WTC11 (cell line): Measurements from ENCODE around the gene SLC25A39. TPM values are rescaled to one million over a fixed set of nuclear protein-coding genes. Genes with fewer than 3 reads are reported as not detected.

Experiments used
- ATAC-seq: fragments of 200-7000 bp; cut with Tn5 transposase; 2 replicates; pipeline ENCODE4 v1.10.0; 2021; ENCODE audit warnings: mild to moderate bottlenecking, moderate library complexity
- CTCF ChIA-PET: fragments of 300-600 bp; sonication (Branson Sonifier 250); formaldehyde crosslinking; loops from one replicate; lab custom pipeline; 2021; ENCODE audit warnings: antibody characterized with exemption; lab: Charles Lee
- POLR2A ChIA-PET: fragments of 350-600 bp; sonication (Branson Sonifier 250); formaldehyde crosslinking; loops from one replicate; lab custom pipeline; 2021; ENCODE audit warnings: antibody characterized with exemption; lab: Charles Lee
- DNase-seq: peaks from one replicate; pipeline ENCODE4 v3.0.0; 2021; ENCODE audit warnings: low spot score
- H3K27ac Mint-ChIP-seq: 2 replicates; pipeline ENCODE4 v1.8.0; 2021; ENCODE audit warnings: mixed read lengths
- H3K27me3 Mint-ChIP-seq: 2 replicates; pipeline ENCODE4 v1.8.0; 2021; ENCODE audit warnings: low read depth, mild to moderate bottlenecking, moderate library complexity, mixed read lengths
- H3K36me3 Mint-ChIP-seq: 2 replicates; pipeline ENCODE4 v1.8.0; 2021; ENCODE audit warnings: mixed read lengths
- H3K4me1 Mint-ChIP-seq: 2 replicates; pipeline ENCODE4 v1.8.0; 2022; ENCODE audit warnings: mixed read lengths
- H3K4me3 Mint-ChIP-seq: 2 replicates; pipeline ENCODE4 v1.8.0; 2021; ENCODE audit warnings: mild to moderate bottlenecking, moderate library complexity, mixed read lengths
- H3K9me3 Mint-ChIP-seq: 2 replicates; pipeline ENCODE4 v1.8.0; 2021; ENCODE audit warnings: mixed read lengths
- ATF1 ChIP-seq: sonication (generic); formaldehyde crosslinking; IDR thresholded peaks from 2 replicates; pipeline ENCODE4 v1.8.1; 2023; ENCODE audit warnings: mild to moderate bottlenecking, moderate library complexity, missing genetic modification reagents
- FOXJ3 ChIP-seq: sonication (generic); formaldehyde crosslinking; IDR thresholded peaks from 2 replicates; pipeline ENCODE4 v1.9.0; 2021; ENCODE audit warnings: missing genetic modification reagents, mild to moderate bottlenecking, borderline replicate concordance
- GABPB1 ChIP-seq: sonication (generic); formaldehyde crosslinking; IDR thresholded peaks from 2 replicates; pipeline ENCODE4 v1.8.1; 2023; ENCODE audit warnings: mild to moderate bottlenecking, missing genetic modification reagents
- GRHL2 ChIP-seq: fragments of 250-450 bp; sonication (Bioruptor Pico); IDR thresholded peaks from 2 replicates; pipeline ENCODE4 v1.8.0; 2022; ENCODE audit warnings: mild to moderate bottlenecking, moderate library complexity; ENCODE audit not compliant: insufficient replicate concordance, severe bottlenecking
- IRF2 ChIP-seq: sonication (generic); formaldehyde crosslinking; IDR thresholded peaks from 2 replicates; pipeline ENCODE4 v1.8.0; 2022; ENCODE audit warnings: low read depth, missing genetic modification reagents, borderline replicate concordance
- JUN ChIP-seq: sonication (generic); formaldehyde crosslinking; IDR thresholded peaks from 2 replicates; pipeline ENCODE4 v1.8.0; 2023; ENCODE audit warnings: mild to moderate bottlenecking, missing genetic modification reagents
- NR2C2 ChIP-seq: sonication (generic); formaldehyde crosslinking; IDR thresholded peaks from 2 replicates; pipeline ENCODE4 v1.8.0; 2022; ENCODE audit warnings: mild to moderate bottlenecking, missing genetic modification reagents
- RORB ChIP-seq: fragments of 250-450 bp; sonication (Bioruptor Pico); IDR thresholded peaks from 2 replicates; pipeline ENCODE4 v1.9.0; 2021; ENCODE audit warnings: mild to moderate bottlenecking
- TEAD1 ChIP-seq: sonication (generic); formaldehyde crosslinking; IDR thresholded peaks from 2 replicates; pipeline ENCODE4 v1.8.0; 2022; ENCODE audit warnings: mild to moderate bottlenecking, missing genetic modification reagents
- ZNF138 ChIP-seq: sonication (generic); formaldehyde crosslinking; conservative IDR thresholded peaks from 2 replicates; pipeline ENCODE4 v1.8.1; 2022; ENCODE audit warnings: mild to moderate bottlenecking, moderate library complexity, missing genetic modification reagents
- ZNF219 ChIP-seq: sonication (generic); formaldehyde crosslinking; IDR thresholded peaks from 2 replicates; pipeline ENCODE4 v1.8.0; 2023; ENCODE audit warnings: missing genetic modification reagents, mild to moderate bottlenecking, borderline replicate concordance
- ZNF423 ChIP-seq: fragments of 250-450 bp; sonication (Bioruptor Pico); IDR thresholded peaks from 2 replicates; pipeline ENCODE4 v2.1.2; 2022; ENCODE audit warnings: mild to moderate bottlenecking, moderate library complexity
- total RNA-seq: library from RNA; stranded (reverse); gene quantifications from 3 replicates; pipeline ENCODE4 v1.2.3, GENCODE V29; 2021
- TF ChIP-seq, protein P1 (sequence below): sonication (generic); formaldehyde crosslinking; IDR thresholded peaks from 2 replicates; pipeline ENCODE4 v1.8.0; 2023; ENCODE audit warnings: missing genetic modification reagents
- TF ChIP-seq, protein P2 (sequence below): sonication (generic); formaldehyde crosslinking; IDR thresholded peaks from 2 replicates; pipeline ENCODE4 v1.8.1; 2023; ENCODE audit warnings: mild to moderate bottlenecking, missing genetic modification reagents
- TF ChIP-seq, protein P3 (sequence below): sonication (generic); formaldehyde crosslinking; IDR thresholded peaks from 2 replicates; pipeline ENCODE4 v1.8.0; 2022; ENCODE audit warnings: mild to moderate bottlenecking, missing genetic modification reagents
- TF ChIP-seq, protein P4 (sequence below): sonication (generic); formaldehyde crosslinking; IDR thresholded peaks from 2 replicates; pipeline ENCODE4 v1.8.1; 2022; ENCODE audit warnings: missing genetic modification reagents, borderline replicate concordance
- TF ChIP-seq, protein P5 (sequence below): sonication (generic); formaldehyde crosslinking; IDR thresholded peaks from 2 replicates; pipeline ENCODE4 v1.8.1; 2022; ENCODE audit warnings: mild to moderate bottlenecking, moderate library complexity, missing genetic modification reagents
- TF ChIP-seq, protein P6 (sequence below): sonication (generic); formaldehyde crosslinking; IDR thresholded peaks from 2 replicates; pipeline ENCODE4 v1.8.0; 2023; ENCODE audit warnings: mild to moderate bottlenecking, missing genetic modification reagents
- TF ChIP-seq, protein P7 (sequence below): fragments of 250-450 bp; sonication (Bioruptor Pico); IDR thresholded peaks from 2 replicates; pipeline ENCODE4 v1.9.0; 2021; ENCODE audit warnings: mild to moderate bottlenecking, borderline replicate concordance

The SLC25A39 gene
- total RNA-seq, 1 experiment from 2014 or later, result 271 TPM

DNA sequence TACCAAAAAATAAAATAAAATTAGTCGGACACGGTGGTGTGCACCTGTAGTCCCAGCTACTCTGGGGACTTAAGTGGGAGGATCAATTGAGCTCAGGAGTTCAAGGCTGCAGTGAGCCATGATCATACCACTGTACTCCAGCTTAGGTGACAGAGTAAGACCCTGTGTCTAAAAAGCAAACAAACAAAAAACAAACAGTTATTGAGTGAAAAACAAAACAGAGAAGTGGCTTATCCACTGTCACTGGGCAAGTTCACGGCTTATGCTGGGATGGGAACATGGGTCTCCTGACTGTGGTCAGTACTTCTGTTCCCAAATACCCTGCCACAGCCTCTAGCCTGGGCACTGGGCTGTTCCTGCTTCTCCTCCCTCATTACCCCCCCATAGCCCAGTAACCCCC, 10.9 kb upstream of the SLC25A39 start:
- no peaks in the 10 kb centered on the region for H3K36me3 Mint-ChIP-seq
- H3K4me1 Mint-ChIP-seq, result peaks cover 12% of the 10 kb centered on the region; the same call in 1 of the 2 replicates
- CTCF ChIA-PET, result interaction anchor here (0.9 to 7.4 kb wide), 5 partner anchors 9 to 133 kb away, joined by 3 to 78 read pairs (median 8); partner anchors contain the start of gene GRN
- no peak for TF ChIP-seq NR2C2
- TF ChIP-seq ZNF138 (CRISPR knock-in tag), result no peak
- no peak for TF ChIP-seq RORB (CRISPR knock-in tag)
- no peak for TF ChIP-seq IRF2 (CRISPR knock-in tag)
- TF ChIP-seq, protein P1, sequence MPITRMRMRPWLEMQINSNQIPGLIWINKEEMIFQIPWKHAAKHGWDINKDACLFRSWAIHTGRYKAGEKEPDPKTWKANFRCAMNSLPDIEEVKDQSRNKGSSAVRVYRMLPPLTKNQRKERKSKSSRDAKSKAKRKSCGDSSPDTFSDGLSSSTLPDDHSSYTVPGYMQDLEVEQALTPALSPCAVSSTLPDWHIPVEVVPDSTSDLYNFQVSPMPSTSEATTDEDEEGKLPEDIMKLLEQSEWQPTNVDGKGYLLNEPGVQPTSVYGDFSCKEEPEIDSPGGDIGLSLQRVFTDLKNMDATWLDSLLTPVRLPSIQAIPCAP (CRISPR knock-in tag), result no peak
- TF ChIP-seq, protein P2, sequence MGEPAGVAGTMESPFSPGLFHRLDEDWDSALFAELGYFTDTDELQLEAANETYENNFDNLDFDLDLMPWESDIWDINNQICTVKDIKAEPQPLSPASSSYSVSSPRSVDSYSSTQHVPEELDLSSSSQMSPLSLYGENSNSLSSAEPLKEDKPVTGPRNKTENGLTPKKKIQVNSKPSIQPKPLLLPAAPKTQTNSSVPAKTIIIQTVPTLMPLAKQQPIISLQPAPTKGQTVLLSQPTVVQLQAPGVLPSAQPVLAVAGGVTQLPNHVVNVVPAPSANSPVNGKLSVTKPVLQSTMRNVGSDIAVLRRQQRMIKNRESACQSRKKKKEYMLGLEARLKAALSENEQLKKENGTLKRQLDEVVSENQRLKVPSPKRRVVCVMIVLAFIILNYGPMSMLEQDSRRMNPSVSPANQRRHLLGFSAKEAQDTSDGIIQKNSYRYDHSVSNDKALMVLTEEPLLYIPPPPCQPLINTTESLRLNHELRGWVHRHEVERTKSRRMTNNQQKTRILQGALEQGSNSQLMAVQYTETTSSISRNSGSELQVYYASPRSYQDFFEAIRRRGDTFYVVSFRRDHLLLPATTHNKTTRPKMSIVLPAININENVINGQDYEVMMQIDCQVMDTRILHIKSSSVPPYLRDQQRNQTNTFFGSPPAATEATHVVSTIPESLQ (CRISPR knock-in tag), result no peak
- no peak for TF ChIP-seq FOXJ3 (CRISPR knock-in tag)
- TF ChIP-seq ZNF219, result no peak
- TF ChIP-seq, protein P3, sequence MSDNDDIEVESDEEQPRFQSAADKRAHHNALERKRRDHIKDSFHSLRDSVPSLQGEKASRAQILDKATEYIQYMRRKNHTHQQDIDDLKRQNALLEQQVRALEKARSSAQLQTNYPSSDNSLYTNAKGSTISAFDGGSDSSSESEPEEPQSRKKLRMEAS, result no peak
- TF ChIP-seq, protein P4, sequence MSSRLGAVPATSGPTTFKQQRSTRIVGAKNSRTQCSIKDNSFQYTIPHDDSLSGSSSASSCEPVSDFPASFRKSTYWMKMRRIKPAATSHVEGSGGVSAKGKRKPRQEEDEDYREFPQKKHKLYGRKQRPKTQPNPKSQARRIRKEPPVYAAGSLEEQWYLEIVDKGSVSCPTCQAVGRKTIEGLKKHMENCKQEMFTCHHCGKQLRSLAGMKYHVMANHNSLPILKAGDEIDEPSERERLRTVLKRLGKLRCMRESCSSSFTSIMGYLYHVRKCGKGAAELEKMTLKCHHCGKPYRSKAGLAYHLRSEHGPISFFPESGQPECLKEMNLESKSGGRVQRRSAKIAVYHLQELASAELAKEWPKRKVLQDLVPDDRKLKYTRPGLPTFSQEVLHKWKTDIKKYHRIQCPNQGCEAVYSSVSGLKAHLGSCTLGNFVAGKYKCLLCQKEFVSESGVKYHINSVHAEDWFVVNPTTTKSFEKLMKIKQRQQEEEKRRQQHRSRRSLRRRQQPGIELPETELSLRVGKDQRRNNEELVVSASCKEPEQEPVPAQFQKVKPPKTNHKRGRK (CRISPR knock-in tag), result no peak
- TF ChIP-seq, protein P5, sequence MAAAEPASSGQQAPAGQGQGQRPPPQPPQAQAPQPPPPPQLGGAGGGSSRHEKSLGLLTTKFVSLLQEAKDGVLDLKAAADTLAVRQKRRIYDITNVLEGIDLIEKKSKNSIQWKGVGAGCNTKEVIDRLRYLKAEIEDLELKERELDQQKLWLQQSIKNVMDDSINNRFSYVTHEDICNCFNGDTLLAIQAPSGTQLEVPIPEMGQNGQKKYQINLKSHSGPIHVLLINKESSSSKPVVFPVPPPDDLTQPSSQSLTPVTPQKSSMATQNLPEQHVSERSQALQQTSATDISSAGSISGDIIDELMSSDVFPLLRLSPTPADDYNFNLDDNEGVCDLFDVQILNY (CRISPR knock-in tag), result no peak
- TF ChIP-seq, protein P6, sequence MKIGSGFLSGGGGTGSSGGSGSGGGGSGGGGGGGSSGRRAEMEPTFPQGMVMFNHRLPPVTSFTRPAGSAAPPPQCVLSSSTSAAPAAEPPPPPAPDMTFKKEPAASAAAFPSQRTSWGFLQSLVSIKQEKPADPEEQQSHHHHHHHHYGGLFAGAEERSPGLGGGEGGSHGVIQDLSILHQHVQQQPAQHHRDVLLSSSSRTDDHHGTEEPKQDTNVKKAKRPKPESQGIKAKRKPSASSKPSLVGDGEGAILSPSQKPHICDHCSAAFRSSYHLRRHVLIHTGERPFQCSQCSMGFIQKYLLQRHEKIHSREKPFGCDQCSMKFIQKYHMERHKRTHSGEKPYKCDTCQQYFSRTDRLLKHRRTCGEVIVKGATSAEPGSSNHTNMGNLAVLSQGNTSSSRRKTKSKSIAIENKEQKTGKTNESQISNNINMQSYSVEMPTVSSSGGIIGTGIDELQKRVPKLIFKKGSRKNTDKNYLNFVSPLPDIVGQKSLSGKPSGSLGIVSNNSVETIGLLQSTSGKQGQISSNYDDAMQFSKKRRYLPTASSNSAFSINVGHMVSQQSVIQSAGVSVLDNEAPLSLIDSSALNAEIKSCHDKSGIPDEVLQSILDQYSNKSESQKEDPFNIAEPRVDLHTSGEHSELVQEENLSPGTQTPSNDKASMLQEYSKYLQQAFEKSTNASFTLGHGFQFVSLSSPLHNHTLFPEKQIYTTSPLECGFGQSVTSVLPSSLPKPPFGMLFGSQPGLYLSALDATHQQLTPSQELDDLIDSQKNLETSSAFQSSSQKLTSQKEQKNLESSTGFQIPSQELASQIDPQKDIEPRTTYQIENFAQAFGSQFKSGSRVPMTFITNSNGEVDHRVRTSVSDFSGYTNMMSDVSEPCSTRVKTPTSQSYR (CRISPR knock-in tag), result no peak
- TF ChIP-seq GRHL2 (CRISPR knock-in tag), result no peak
- H3K4me3 Mint-ChIP-seq, result no peak overlapping the region
- H3K27ac Mint-ChIP-seq, result no peak overlapping the region
- POLR2A ChIA-PET, result no interaction called here
- ATAC-seq, result no peak
- no peaks in the 10 kb centered on the region for H3K9me3 Mint-ChIP-seq
- no peak for DNase-seq
- H3K27me3 Mint-ChIP-seq, result peaks cover 5% of the 10 kb centered on the region

DNA sequence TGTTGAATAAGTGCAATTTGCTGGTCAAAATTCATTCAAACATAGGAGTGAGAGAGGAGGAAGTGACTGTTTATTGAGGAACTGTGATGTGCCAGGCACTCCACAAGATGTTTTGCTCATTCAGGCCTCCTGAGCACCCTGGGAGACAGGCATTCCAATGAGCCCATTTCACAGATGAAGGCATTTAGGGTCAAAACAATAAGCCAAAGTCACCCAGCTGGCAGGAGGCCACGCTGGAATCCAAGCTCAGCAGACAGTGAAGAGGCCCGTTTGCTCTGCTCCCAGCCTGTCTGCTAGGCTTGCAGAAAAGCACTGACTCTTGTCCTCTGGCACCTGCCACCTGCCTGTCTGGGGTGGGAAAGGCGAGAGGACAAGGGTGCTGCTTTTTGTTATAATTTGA, 10.1 kb upstream of the SLC25A39 start:
- Mint-ChIP-seq H3K9me3 (no peaks in the 10 kb centered on the region), H3K4me3 (no peak overlapping the region), H3K36me3 (no peaks in the 10 kb centered on the region), H3K4me1 (peaks cover 12% of the 10 kb centered on the region; the same call in 1 of the 2 replicates), H3K27ac (no peak overlapping the region), H3K27me3 (peaks cover 5% of the 10 kb centered on the region)
- DNase-seq (no peak), ATAC-seq (no peak)
- ChIA-PET POLR2A (interaction anchor here (0.7 kb wide), 1 partner anchor 11 kb away, joined by 6 read pairs; no protein-coding TSS in a partner anchor), CTCF (interaction anchor here (1.4 to 7.4 kb wide), 4 partner anchors 10 to 124 kb away, joined by 3 to 78 read pairs (median 26); partner anchors contain the start of gene GRN)
- TF ChIP-seq GABPB1 (CRISPR knock-in tag) (no peak), ATF1 (CRISPR knock-in tag) (no peak), JUN (CRISPR knock-in tag) (no peak), TEAD1 (CRISPR knock-in tag) (no peak), ZNF423 (CRISPR knock-in tag) (no peak)
- TF ChIP-seq, protein P7, sequence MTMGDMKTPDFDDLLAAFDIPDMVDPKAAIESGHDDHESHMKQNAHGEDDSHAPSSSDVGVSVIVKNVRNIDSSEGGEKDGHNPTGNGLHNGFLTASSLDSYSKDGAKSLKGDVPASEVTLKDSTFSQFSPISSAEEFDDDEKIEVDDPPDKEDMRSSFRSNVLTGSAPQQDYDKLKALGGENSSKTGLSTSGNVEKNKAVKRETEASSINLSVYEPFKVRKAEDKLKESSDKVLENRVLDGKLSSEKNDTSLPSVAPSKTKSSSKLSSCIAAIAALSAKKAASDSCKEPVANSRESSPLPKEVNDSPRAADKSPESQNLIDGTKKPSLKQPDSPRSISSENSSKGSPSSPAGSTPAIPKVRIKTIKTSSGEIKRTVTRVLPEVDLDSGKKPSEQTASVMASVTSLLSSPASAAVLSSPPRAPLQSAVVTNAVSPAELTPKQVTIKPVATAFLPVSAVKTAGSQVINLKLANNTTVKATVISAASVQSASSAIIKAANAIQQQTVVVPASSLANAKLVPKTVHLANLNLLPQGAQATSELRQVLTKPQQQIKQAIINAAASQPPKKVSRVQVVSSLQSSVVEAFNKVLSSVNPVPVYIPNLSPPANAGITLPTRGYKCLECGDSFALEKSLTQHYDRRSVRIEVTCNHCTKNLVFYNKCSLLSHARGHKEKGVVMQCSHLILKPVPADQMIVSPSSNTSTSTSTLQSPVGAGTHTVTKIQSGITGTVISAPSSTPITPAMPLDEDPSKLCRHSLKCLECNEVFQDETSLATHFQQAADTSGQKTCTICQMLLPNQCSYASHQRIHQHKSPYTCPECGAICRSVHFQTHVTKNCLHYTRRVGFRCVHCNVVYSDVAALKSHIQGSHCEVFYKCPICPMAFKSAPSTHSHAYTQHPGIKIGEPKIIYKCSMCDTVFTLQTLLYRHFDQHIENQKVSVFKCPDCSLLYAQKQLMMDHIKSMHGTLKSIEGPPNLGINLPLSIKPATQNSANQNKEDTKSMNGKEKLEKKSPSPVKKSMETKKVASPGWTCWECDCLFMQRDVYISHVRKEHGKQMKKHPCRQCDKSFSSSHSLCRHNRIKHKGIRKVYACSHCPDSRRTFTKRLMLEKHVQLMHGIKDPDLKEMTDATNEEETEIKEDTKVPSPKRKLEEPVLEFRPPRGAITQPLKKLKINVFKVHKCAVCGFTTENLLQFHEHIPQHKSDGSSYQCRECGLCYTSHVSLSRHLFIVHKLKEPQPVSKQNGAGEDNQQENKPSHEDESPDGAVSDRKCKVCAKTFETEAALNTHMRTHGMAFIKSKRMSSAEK (CRISPR knock-in tag), result no peak
- TF ChIP-seq, protein P1 (CRISPR knock-in tag), result no peak
